GM19240 (cell line): ENCODE measurements around the gene F2RL1.
"Not testable (repeated sequence)": the region's sequence is repeated elsewhere in the genome, so short reads cannot be mapped to it uniquely, and the experiment has no call there.

ENCODE experiments used
- DNase-seq: peaks from one replicate; pipeline ENCODE4 v3.0.0; 2011; ENCODE audit warnings: low spot score; ENCODE audit not compliant: insufficient read length

The F2RL1 gene

DNA sequence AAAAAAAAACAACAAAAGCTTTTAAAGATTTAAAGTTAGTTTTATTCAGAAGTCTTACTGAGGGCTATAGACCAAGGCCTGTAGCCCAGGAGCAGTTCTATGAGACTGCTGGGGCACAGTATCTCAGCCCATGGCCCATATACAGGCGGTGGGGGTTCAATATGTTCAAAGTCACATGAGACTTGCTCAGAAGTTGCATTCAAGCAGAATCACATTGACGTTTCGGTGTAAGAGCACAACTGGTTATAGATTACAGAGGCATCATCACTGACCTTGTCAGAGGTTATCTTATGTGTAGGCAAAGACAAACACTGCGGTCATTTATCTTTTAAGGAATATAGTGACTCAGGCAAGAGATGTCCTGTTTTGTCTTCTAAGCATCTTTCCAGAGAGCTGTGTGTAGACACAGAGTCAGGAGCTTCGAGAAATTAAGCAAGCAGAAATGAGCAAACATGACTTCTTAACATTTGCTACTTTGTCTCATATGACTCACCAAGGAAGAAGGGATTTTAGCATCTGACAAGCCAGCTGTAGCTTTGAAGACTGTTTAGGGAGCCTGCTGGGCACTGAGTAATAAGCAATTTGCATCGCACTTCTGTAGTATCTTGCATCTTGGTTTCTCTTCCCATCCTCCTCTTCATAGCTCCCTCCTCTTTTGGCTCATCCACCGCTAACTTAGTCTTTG, 12.9 kb upstream of the F2RL1 start:
- no peak for DNase-seq

DNA sequence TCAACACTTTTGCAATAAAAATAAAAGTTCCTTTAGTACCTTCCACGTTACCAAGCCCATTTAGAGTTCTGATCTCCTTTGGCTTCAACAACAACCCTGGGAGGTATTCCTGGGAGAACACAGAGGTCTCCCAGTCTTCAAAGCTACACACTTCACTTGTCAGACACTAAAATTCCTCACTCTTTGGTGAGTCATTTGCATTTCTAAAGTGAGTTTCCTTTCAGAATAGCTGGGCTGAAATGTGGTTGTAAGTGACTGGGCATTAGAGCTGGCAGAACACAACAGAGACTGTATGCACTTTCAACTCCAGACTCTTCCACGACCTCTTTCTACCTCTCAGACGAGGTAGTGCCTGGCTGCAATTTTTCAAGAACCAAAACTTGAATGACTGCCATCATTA, 11.5 kb upstream of the F2RL1 start:
- no peak for DNase-seq

DNA sequence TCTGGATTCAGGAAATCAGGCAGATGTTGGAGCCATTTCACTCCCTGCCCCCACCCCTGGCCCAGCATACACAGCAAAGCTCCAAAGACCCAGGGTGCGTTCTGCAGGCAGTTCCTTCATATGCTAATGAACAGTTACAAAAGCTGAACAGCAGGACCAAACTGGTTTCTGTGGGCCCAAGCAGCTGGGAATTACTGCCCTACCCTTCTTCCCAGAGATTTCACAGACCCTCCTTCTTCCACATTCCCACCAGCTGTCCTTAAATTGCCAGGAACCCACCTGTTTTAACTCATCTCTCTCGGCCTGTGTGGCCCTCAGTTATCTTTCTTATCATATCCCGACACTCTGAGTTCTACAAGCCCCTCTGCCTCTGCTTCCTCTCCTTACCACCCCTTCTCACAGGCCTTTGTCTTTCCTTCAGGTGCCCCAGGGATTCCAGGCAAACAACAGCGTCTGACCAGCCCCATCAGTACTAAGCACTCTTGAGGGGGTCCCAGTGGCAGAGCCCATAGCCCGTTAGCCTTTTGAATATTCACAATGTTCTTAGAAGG, 10.6 kb upstream of the F2RL1 start:
- no peak for DNase-seq

DNA sequence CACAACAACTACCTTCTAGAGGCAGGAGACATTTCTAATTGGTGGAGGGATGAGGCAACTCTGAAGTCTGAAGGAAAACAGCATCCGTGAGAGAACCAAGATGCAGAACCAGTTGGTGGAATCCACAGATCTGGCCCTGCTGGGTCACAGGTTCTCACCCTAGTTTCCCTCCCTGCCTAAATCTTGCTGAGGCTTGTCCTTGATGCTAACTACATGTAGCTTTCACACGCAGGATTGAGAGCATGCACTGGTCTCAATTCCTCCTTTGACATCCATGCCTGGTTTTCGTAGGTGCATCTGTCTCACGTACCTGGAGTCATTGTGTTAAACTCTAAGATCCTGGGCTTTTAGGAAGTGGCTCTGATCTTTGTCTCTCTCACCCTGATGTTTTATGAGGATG, 9.7 kb upstream of the F2RL1 start:
- DNase-seq, result no peak

DNA sequence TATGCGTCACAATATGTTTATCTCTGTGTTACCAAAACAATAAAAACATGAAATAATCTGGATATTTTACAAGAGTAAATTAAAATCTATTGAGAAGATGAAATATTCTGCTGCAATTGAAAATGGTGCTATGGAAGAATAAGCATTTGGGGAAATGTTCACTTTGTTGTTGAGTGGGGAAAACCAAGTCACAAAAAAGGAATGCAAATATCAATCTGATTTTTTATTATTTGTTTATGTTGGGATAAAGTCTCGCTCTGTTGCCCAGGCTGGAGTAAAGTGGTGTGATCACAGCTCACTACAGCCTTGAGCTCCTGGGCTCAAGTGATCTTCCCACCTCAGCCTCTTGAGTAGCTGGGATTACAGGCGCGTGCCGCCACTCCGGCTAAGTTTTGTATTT, 8.6 kb upstream of the F2RL1 start:
- DNase-seq, result no peak

DNA sequence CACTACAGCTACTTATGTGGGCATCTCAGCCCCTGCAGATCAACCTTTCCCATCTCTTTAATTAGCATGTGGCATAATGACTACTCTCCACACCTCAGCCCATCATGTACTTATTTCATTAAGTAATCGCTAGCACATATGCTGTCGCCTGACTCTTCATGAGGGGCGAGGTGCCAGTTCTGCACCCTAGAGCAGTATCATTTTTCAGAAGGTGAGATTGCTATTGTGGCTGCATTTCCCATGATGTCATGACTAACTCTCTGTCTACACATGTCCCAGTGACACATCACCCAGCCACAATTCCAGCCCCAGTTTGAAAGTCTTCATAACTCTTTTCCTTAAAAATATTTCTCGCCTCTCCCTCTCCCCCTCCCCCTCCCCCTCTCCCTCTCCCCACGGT, 7.6 kb upstream of the F2RL1 start:
- DNase-seq, result no peak

DNA sequence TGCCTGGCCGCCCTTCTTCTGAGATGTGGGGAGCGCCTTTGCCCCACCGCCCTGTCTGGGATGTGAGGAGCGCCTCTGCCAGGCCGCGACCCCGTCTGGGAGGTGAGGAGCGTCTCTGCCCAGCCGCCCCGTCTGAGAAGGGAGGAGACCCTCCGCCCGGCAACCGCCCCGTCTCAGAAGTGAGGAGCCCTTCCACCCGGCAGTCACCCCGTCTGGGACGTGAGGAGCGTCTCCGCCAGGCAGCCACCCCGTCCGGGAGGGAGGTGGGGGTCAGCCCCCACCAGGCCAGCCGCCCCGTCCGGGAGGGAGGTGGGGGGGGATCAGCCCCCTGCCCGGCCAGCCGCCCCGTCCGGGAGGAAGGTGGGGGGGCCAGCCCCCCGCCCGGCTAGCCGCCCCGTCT, 6.6 kb upstream of the F2RL1 start:
- not testable (repeated sequence) for DNase-seq

DNA sequence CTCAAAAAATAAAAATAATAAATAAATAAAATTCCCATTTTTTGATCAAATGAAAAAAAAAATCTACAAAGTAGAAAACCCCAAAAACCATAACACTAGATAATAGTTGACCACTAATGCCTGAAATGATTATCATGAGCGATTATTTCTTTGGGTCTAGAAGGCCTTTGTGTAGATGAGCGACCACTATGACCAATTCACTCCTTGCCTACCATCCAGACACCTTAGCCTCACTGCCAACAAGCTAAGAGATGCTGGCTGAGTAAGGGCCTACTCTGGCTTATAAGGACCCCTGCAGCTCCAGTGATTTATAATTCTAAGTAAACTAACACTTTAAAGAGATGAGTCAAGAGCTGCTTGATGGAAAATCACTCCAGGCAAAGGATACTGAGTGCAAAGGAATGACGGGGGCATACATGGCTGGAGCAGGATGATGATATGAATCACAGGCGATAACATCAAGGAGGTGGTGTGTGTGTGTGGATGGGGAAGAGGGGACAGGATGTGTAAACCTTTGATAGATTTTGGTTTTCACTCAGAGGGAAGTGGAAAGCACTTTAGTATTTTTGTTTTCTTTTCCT, 4.8 kb upstream of the F2RL1 start:
- no peak for DNase-seq

DNA sequence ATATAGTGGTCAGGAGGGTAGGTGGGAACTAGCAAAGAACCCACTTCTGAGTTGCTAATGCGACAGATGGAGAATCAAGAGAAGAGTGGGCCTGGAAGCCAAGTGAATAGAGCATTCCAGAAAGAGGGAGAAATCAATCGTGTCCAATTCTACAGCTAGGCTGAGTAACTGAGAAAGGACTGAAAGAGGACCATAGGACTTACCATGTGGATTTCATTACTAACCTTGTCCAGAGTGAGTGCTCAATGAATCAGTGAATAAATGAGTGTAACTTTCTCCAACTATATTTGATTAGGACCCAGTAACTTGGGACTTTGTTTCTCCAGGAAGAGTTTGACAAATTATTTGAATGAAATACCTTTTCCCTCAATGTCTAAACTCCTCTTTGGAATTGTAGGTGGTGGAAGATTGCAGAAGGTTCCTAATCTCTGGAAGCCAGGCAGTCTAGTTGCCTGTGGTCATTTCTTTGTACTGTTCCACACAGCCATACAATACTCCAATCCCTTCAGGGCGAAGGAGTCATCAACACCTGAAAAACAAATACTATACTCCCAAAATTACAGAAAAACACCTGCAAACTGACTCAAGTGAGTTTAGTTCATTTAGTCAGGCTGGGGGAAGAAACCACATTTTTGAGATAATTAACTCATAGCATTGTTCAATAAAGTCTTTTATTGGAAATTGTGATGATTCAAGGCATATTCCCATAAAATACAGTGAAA, 2.6 kb upstream of the F2RL1 start:
- DNase-seq, result no peak

DNA sequence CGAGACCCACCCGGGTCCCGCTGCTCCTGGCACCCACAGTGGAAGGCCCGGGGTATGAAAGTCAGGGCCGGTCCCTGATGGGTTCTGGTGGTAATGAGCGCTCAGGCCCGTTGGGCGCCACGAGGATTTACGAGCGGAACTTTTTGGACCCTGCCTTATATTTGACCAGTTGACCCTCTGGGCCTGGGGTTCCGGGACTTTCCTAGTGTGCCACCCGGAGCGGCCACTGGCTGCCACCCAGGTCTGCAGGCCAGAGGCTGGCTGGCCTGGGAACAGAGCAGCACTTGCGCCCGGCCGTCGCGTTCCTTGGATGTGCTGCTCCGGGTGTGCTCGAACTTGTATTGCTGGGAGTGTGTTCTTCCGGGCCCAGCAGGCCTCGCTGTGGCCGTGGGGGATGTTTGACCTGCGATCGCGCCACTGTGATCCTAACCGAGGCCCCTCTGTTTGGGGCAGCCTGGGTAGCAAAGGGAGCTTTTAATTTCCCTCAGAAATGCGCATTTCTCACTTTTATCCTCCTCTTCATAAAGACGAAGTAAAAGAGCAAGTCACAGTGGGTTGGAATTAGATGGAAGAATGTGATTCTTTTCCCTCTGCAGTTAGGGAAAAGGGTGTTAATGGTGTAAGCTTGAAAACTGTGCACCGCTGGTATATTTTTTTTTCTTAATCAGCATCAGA, 1.2 kb downstream of the F2RL1 start:
- DNase-seq, result no peak

DNA sequence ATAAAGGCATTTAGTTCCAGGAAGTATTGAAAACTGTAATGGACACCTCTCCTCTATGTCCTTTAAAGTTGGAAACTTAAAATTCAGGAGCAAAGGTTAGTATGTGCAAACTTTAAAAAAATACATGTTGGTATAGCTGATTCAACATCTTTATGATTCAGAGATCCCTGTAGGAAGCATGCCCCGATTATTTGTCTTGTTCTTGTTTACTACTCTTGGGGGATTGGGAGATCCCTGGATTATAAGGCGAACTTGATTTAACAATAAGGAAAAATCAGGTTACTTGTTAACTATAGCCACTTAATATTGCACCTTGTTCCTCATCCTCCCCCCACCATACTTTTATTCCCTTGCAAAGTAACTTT, 1.7 kb downstream of the F2RL1 start:
- no peak for DNase-seq

DNA sequence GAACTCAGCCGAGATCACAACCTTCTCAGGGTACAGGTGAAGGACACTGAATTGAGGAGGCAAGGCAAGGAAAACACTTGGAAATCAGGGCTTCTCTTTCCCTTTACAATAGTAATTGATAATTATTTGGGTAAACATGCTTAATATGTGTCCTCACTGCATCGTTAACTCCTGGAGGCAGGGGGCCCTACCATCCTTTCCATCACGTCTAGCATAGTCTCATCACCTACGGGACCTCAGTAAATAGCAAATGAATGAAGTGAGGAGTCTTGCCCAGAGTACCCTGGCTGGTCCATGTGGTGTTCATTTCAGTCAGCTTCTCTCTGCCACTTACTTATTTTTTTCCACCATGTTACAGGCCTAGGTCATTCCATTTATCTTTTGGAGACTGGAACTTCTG, 2.3 kb downstream of the F2RL1 start:
- DNase-seq, result no peak

DNA sequence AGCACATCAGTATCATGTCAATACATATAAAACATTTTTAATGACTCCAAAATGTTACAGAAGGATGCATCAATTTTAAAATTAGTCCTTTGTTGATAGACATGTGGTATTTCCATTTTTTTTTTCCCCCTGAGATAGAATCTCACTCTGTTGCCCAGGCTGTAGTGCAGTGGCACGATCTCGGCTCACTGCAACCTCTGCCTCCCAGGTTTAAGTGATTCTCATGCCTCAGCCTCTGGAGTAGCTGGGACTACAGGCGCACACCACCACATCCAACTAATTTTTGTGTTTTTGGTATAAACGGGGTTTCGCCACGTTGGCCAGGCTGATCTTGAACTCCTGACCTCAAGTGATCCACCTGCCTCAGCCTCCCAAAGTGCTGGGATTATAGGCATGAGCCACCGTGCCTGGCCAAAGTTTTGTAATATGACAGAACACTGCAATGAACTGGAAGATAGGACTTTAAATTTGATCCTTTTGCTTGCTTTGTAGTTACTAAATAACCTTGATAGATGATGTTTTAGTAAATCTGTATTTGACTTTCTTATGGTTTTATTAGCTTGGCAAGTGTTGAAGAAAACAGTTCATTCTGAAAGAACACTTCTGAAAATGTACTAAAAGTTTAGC, 3.4 kb downstream of the F2RL1 start:
- not testable (repeated sequence) for DNase-seq

DNA sequence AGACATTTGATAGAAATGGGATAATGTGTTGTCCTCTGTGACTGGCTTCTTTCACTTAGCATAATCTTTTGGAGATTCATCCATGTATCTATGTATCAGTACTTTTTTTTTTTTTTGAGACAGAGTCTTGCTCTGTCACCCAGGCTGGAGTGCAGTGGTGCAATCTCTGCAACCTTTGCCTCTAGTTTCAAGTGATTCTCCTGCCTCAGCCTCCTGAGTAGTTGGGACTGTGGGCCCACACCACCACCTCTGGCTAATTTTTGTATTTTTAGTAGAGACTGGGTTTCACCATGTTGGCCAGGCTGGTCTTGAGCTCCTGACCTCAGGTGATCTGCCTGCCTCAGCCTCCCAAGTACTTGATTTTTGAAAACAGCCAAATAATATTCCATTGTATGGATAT, 7.6 kb downstream of the F2RL1 start:
- DNase-seq, result not testable (repeated sequence)

DNA sequence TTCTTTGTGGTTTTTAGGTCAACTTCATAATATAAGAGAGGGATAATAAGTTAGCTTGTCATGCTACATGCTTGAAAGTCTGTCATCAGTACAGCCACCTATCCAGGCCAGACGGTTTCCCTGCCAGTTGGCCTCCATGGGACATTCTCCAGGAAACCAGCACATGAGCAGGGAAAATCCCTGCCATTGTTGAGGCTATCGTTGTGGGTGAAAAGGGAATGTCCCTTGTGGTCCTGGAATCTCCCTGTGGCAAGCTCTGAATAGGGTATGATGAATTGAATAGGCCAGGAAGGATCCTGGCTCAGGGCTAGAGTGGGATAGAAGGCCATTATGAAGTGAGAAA, 12.3 kb downstream of the F2RL1 start:
- DNase-seq, result no peak

DNA sequence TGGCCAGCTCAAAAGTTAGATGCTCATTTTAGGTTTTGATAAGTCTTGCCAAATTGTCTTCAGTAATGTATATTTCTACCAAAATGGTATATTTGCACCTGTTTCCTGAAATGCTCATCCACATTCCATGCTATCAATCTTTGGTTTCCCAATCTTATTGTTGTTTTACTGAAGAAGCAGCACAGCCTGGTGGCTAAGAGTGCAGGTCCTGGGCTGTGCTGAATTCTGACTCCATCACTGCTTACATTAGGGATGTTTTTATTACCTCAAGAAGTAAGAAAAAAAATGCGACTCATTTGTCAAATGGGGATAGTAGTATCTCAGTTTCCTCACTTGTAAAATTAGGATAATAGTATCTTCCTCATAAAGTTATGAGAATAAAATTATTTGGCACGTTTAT, 17.4 kb downstream of the F2RL1 start:
- DNase-seq, result no peak

DNA sequence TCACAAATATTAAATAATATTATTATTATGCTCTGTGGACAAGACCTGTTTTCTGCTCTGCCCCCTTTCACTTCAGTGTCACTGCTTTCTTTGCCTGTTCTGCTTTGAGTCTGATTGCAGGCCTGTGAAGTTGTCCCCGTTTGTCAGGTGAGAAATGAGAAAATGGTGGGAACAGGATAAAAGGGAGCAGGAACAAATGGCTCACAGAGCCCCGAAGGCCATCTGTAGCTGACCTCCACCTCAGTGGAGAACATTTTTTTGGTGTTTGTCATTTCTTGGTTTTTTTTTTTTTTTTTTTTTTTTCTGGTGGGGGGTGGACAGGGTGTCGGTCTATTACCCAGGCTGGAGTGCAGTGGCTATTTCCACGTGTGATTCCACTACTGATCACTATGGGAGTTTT, 17.8 kb downstream of the F2RL1 start:
- DNase-seq, result no peak

DNA sequence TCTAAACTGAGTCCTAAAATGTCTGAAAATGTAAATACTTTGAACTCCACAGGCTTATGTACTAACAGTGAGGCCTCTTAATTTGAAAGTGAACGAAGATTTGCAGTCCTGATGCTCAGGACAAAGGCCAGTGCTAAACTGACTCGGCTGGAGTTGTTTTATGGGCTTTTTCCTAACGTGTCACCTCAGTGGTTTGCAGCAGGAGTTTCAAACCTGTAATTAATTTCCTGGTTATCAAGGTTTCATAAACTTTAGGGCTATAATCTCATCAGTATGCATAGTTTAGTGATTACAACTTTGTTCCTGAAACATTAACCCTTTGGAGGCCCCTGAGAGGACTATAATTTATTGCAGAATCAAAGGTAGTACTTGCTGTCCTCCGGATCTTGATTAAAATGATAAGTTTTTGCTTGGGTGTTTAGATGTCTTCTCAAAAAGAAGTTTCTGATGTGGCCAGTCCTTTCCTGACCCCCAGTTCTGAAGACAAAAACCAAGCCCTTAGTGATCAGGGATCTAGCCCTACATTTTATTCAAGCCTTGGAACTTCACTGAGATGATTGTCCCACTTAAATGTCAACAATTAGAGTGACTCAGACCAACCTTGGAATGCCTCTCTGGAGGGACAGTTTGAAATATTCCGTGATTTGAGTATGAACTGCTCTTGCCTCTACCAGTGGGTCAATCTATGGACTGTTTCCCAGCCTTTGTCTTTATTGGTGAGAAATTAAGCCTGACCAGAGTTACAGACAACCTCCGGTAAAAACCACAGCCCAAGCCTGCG, 19.8 kb downstream of the F2RL1 start:
- no peak for DNase-seq

DNA sequence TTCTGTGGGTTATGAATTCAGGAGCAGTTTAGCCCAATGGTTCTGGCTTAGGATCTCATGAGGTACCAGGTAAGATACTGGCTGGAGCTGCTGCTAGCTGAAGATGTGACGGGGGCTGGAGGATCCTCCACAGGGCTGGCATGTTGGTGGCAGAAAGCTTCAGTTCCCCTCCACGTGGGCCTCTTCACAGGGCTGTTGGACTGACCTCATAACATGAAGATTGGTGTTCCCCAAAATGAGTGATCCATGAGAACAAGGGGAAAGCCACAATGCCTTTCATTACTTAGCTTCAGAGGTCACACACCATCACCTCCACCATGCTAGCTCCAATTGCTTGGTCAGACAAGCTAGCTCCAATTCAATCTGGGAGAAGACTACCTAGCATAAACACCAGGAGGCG, 22.5 kb downstream of the F2RL1 start:
- DNase-seq, result no peak

DNA sequence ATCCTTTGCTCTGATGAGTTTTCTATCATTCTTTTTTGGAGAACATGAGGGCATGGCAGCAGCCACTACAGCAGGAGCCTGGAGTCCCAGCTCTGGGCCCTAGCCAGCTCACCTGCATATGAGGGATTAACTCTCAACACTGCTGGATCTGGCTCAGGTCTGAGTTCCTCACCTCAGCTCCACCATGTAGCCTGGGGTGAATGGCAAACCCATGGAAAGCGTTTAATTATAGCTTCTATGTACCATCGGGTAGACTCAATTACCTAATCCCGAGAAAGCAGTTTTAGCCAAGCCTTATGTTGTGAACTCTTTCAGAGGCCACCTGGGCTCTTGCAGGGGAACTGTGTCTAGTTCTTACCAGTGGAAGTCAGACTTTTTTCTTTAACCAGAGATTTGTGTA, 27.1 kb downstream of the F2RL1 start:
- DNase-seq, result no peak
